ENCODE results near the gene EPB41L4A. TPM values are rescaled to one million over a fixed set of nuclear protein-coding genes. Genes with fewer than 3 reads are reported as not detected.

Gene EPB41L4A
- polyA plus RNA-seq, 1 donor from 2014 or later: 7.4 TPM

- Histone ChIP-seq H3K9me3 (ENCODE audit: low read length) (no peaks in the 10 kb centered on the region), H2AFZ (ENCODE audit: low read depth, low read length) (no peak overlapping the region), H3K4me2 (ENCODE audit: low read length) (no peak overlapping the region), H3K4me3 (ENCODE audit: low read length) (peak overlapping the region; percentile 7), H3K9me2 (ENCODE audit: insufficient read depth, low read length) (no peaks in the 10 kb centered on the region), H3K27ac (ENCODE audit: low read length) (no peak overlapping the region), H3K27me3 (ENCODE audit: insufficient read depth, low read depth, low read length) (no peaks in the 10 kb centered on the region), H3F3A (ENCODE audit: insufficient read depth, low read length, poor library complexity, severe bottlenecking) (no peaks in the 10 kb centered on the region), H3K9ac (ENCODE audit: low read length) (no peak overlapping the region), H4K20me1 (ENCODE audit: insufficient read depth) (no peaks in the 10 kb centered on the region), H3K36me3 (ENCODE audit: insufficient read depth, low read length) (no peaks in the 10 kb centered on the region), H3K79me2 (replicated peaks; ENCODE audit: insufficient read depth, low read length) (no peaks in the 10 kb centered on the region)
- TF ChIP-seq, protein P1, sequence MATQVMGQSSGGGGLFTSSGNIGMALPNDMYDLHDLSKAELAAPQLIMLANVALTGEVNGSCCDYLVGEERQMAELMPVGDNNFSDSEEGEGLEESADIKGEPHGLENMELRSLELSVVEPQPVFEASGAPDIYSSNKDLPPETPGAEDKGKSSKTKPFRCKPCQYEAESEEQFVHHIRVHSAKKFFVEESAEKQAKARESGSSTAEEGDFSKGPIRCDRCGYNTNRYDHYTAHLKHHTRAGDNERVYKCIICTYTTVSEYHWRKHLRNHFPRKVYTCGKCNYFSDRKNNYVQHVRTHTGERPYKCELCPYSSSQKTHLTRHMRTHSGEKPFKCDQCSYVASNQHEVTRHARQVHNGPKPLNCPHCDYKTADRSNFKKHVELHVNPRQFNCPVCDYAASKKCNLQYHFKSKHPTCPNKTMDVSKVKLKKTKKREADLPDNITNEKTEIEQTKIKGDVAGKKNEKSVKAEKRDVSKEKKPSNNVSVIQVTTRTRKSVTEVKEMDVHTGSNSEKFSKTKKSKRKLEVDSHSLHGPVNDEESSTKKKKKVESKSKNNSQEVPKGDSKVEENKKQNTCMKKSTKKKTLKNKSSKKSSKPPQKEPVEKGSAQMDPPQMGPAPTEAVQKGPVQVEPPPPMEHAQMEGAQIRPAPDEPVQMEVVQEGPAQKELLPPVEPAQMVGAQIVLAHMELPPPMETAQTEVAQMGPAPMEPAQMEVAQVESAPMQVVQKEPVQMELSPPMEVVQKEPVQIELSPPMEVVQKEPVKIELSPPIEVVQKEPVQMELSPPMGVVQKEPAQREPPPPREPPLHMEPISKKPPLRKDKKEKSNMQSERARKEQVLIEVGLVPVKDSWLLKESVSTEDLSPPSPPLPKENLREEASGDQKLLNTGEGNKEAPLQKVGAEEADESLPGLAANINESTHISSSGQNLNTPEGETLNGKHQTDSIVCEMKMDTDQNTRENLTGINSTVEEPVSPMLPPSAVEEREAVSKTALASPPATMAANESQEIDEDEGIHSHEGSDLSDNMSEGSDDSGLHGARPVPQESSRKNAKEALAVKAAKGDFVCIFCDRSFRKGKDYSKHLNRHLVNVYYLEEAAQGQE (IDR thresholded peaks at IDR 0.05; ENCODE audit: borderline replicate concordance): no peak
- TF ChIP-seq RAD21 (conservative IDR thresholded peaks at IDR 0.05): no peak
- TF ChIP-seq EP300 (conservative IDR thresholded peaks at IDR 0.05; ENCODE audit: poor library complexity, severe bottlenecking): no peak
Observed at GRCh38 chr5:112382886-112383285, 36.2 kb downstream of the EPB41L4A start.

- H3K4me2 ChIP-seq (ENCODE audit: low read length): no peak overlapping the region
- H3K36me3 ChIP-seq (ENCODE audit: insufficient read depth, low read length): no peaks in the 10 kb centered on the region
- H3K9me3 ChIP-seq (ENCODE audit: low read length): no peaks in the 10 kb centered on the region
- H3K27me3 ChIP-seq (ENCODE audit: insufficient read depth, low read depth, low read length): no peaks in the 10 kb centered on the region
- no peaks in the 10 kb centered on the region for H3F3A ChIP-seq (ENCODE audit: insufficient read depth, low read length, poor library complexity, severe bottlenecking)
- H3K9me2 ChIP-seq (ENCODE audit: insufficient read depth, low read length): no peaks in the 10 kb centered on the region
- no peak overlapping the region for H2AFZ ChIP-seq (ENCODE audit: low read depth, low read length)
- no peak overlapping the region for H3K9ac ChIP-seq (ENCODE audit: low read length)
- H3K27ac ChIP-seq (ENCODE audit: low read length): no peak overlapping the region
- no peak overlapping the region for H3K4me3 ChIP-seq (ENCODE audit: low read length)
- TF ChIP-seq SMC3 (conservative IDR thresholded peaks at IDR 0.05; ENCODE audit: poor library complexity): no peak
- no peak for TF ChIP-seq EP300 (conservative IDR thresholded peaks at IDR 0.05; ENCODE audit: poor library complexity, severe bottlenecking)
- TF ChIP-seq POLR2AphosphoS5 (IDR thresholded peaks at IDR 0.05): no peak
- TF ChIP-seq, protein P1 (IDR thresholded peaks at IDR 0.05; ENCODE audit: borderline replicate concordance): no peak
- TF ChIP-seq, protein P2, sequence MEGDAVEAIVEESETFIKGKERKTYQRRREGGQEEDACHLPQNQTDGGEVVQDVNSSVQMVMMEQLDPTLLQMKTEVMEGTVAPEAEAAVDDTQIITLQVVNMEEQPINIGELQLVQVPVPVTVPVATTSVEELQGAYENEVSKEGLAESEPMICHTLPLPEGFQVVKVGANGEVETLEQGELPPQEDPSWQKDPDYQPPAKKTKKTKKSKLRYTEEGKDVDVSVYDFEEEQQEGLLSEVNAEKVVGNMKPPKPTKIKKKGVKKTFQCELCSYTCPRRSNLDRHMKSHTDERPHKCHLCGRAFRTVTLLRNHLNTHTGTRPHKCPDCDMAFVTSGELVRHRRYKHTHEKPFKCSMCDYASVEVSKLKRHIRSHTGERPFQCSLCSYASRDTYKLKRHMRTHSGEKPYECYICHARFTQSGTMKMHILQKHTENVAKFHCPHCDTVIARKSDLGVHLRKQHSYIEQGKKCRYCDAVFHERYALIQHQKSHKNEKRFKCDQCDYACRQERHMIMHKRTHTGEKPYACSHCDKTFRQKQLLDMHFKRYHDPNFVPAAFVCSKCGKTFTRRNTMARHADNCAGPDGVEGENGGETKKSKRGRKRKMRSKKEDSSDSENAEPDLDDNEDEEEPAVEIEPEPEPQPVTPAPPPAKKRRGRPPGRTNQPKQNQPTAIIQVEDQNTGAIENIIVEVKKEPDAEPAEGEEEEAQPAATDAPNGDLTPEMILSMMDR (IDR thresholded peaks at IDR 0.05; ENCODE audit: poor library complexity, severe bottlenecking): no peak
- TF ChIP-seq MXI1 (conservative IDR thresholded peaks at IDR 0.05; ENCODE audit: poor library complexity, severe bottlenecking): no peak
- no peak for TF ChIP-seq TAF1 (IDR thresholded peaks at IDR 0.05; ENCODE audit: low read depth)
- no peak for TF ChIP-seq EZH2 (IDR thresholded peaks at IDR 0.05; ENCODE audit: borderline replicate concordance, insufficient read depth, low read length, poor library complexity, severe bottlenecking)
- TF ChIP-seq RAD21 (conservative IDR thresholded peaks at IDR 0.05): no peak
- no peaks in the 10 kb centered on the region for H4K20me1 ChIP-seq (ENCODE audit: insufficient read depth)
- H3K79me2 ChIP-seq (replicated peaks; ENCODE audit: insufficient read depth, low read length): no peaks in the 10 kb centered on the region
Observed at GRCh38 chr5:112381521-112381920, 37.6 kb downstream of the EPB41L4A start.

All from neural cell (in vitro differentiated cells).